Endothelial cell (in vitro differentiated cells): ENCODE results near the gene POC1A. TPM values are rescaled to one million over a fixed set of nuclear protein-coding genes. Genes with fewer than 3 reads are reported as not detected.

ENCODE experiments used
- DNase-seq: peaks from one replicate; pipeline ENCODE4 v3.0.0; 2021; ENCODE audit warnings: low spot score
- H3K27ac Mint-ChIP-seq: one replicate; pipeline ENCODE4 v1.8.0; 2021; ENCODE audit warnings: mixed read lengths, inconsistent platforms; ENCODE audit not compliant: unreplicated experiment
- H3K27me3 Mint-ChIP-seq: one replicate; pipeline ENCODE4 v1.8.0; 2021; ENCODE audit warnings: mild to moderate bottlenecking, moderate library complexity, mixed read lengths, inconsistent platforms; ENCODE audit not compliant: unreplicated experiment
- H3K36me3 Mint-ChIP-seq: one replicate; pipeline ENCODE4 v1.8.0; 2021; ENCODE audit warnings: mild to moderate bottlenecking, low read depth, mixed read lengths, inconsistent platforms; ENCODE audit not compliant: unreplicated experiment
- H3K4me1 Mint-ChIP-seq: one replicate; pipeline ENCODE4 v1.8.0; 2021; ENCODE audit warnings: mild to moderate bottlenecking, mixed read lengths, inconsistent platforms; ENCODE audit not compliant: unreplicated experiment
- H3K4me3 Mint-ChIP-seq: one replicate; pipeline ENCODE4 v1.8.0; 2021; ENCODE audit warnings: mild to moderate bottlenecking, mixed read lengths, inconsistent platforms; ENCODE audit not compliant: unreplicated experiment
- H3K9me3 Mint-ChIP-seq: one replicate; pipeline ENCODE4 v1.8.0; 2021; ENCODE audit warnings: mixed read lengths, inconsistent platforms; ENCODE audit not compliant: unreplicated experiment
- total RNA-seq: library from RNA; stranded (reverse); fragmentation: NEBNext Ultra II Directional; extraction: Animal tissue kit (Norgen Biotek cat#: 25700); gene quantifications from one replicate; pipeline ENCODE4 v1.2.1, GENCODE V29; 2021; ENCODE audit not compliant: unreplicated experiment
- TF ChIP-seq, protein P1 (sequence below): fragments of 200-600 bp; sonication (generic); IDR thresholded peaks from one replicate; pipeline ENCODE4 v1.5.0; 2021; ENCODE audit warnings: antibody characterized with exemption; ENCODE audit not compliant: unreplicated experiment

Gene POC1A
- total RNA-seq, 1 donor from 2014 or later, result 7.5 TPM

DNA sequence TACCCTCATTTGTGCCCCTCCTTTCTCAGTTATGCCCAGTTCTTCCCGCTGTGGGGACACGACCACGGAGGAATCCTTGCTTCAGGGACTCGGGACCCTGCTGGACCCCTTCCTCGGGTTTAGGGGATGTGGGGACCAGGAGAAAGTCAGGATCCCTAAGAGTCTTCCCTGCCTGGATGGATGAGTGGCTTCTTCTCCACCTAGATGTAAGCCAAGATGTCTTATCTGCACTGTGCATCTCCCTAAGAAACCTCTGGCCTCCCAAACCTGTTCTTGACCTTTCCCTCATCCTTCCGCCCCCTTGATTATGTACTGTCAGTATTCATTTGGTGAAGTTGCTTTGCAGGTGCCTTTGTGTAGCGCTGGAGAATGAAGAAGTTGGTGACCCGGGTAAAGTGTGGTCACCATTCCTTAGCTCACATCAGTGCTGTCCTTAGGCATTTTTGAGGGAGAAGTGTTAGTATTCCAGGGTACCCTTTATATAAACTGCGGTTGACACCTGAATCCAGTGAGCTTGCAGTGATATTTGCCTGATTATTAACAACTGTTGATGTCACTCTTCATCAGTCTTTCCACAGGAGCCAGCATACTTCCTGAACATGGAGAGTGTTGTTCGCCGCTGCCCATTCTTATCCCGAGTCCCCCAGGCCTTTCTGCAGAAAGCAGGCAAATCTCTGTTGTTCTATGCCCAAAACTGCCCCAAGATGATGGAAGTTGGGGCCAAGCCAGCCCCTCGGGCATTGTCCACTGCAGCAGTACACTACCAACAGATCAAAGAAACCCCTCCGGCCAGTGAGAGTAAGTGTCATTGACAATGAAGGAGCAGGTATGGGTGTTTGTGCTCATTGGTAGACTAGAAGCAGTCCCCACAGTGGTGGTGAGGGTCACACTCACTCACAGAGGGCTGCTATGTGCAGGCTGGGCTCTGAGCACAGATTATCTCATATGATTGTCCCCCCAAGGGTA, 44.7 kb upstream of the POC1A start:
- no peak for DNase-seq
- H3K27me3 Mint-ChIP-seq, result peaks cover 3% of the 10 kb centered on the region
- peak overlapping the region; percentile 99 for H3K4me3 Mint-ChIP-seq
- TF ChIP-seq, protein P1, sequence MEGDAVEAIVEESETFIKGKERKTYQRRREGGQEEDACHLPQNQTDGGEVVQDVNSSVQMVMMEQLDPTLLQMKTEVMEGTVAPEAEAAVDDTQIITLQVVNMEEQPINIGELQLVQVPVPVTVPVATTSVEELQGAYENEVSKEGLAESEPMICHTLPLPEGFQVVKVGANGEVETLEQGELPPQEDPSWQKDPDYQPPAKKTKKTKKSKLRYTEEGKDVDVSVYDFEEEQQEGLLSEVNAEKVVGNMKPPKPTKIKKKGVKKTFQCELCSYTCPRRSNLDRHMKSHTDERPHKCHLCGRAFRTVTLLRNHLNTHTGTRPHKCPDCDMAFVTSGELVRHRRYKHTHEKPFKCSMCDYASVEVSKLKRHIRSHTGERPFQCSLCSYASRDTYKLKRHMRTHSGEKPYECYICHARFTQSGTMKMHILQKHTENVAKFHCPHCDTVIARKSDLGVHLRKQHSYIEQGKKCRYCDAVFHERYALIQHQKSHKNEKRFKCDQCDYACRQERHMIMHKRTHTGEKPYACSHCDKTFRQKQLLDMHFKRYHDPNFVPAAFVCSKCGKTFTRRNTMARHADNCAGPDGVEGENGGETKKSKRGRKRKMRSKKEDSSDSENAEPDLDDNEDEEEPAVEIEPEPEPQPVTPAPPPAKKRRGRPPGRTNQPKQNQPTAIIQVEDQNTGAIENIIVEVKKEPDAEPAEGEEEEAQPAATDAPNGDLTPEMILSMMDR, result no peak
- H3K9me3 Mint-ChIP-seq, result no peaks in the 10 kb centered on the region
- H3K4me1 Mint-ChIP-seq, result peaks cover 21% of the 10 kb centered on the region
- peaks cover 28% of the 10 kb centered on the region for H3K36me3 Mint-ChIP-seq
- H3K27ac Mint-ChIP-seq, result peak overlapping the region; percentile 78

DNA sequence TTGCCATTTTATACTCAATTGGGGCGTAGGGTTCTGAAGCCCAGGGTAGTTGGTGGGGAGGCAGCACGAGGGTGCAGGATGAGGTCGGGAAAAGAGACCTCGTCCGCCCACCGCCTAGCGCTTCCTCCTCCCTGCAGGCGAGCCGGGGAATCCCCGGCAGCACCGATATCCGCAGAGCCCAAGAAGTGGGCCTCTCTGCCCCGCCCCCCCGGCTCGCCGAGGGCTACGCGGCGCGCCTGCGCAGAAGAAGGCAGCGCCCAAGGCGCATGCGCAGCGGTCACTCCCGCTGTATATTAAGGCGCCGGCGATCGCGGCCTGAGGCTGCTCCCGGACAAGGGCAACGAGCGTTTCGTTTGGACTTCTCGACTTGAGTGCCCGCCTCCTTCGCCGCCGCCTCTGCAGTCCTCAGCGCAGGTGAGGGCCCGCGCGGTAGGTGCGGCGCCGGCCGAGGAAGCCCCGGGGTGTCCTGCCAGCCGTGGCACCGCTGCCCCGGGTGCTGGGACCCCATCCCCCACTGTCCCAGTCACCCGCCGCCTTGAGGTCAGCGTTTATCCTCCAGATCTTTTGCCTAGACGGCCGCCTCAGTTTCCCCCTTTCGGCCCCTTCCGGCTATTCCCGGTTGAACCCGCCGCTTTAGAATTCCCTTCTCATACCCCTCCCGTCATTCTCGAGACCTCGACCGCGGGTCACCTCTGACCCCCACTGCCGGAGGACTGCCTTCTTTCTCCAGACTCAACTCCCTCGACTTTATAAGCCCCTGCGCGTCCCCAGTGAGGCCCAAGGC, 43.8 kb upstream of the POC1A start, which contains the start of gene ALAS1:
Gene ALAS1, plus strand, starts transcription at position 319 of the 784 bp plus-strand sequence. CDS start 1,082 bp downstream, outside the sequence.
- Mint-ChIP-seq H3K27ac (peak within 1 kb of the TSS; percentile 78), H3K27me3 (peaks cover 3% of the 10 kb centered on the region)
- TF ChIP-seq, protein P1, result no peak

DNA sequence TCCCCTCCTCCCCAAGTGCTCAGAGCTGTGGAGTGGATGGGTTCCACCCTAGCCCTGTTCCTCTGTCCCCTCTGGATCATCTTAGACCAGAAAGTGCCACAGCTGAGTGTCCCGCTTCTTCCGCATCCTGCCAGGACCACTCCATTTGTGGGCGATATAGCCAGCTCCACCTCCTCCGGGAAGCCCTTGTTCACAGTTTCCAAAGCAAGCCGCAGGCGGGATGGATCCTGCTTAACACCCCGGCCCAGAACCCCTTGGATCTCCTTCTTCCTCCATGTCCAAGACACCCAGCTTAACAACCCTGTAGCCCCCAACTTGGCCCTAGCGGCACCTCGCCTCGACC, 43.2 kb upstream of the POC1A start:
- Mint-ChIP-seq H3K4me3 (peak overlapping the region; percentile 78), H3K27me3 (peaks cover 3% of the 10 kb centered on the region), H3K4me1 (peaks cover 21% of the 10 kb centered on the region), H3K27ac (peak overlapping the region; percentile 43), H3K36me3 (peaks cover 17% of the 10 kb centered on the region), H3K9me3 (no peaks in the 10 kb centered on the region)
- no peak for DNase-seq
- TF ChIP-seq, protein P1, result no peak

More for the DNA sequence above, 43.8 kb upstream of the POC1A start, which contains the start of gene ALAS1:
- Mint-ChIP-seq H3K4me3 (peak within 1 kb of the TSS; percentile 99), H3K36me3 (peaks cover 23% of the 10 kb centered on the region), H3K4me1 (peaks cover 21% of the 10 kb centered on the region), H3K9me3 (no peaks in the 10 kb centered on the region)
- peak; percentile 96 for DNase-seq

DNA sequence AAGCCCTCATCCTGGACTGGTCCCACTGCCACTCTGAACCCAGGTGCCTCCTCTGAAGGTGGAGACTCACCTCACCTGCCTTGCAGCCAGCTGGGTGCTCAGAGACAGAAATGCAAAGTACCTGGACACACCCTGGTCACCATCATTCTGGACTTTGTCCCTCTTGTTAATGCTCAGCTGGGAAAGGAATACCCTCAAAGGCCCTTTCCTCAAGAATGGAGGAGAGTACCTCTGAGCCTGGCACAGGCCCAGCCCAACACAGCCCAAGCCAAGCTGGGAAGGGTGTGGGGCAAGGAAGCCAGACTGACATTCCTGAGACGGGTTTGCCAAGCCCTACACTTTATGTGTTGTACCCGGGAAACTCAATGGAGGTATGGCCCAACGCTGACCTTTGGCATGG, 42.8 kb upstream of the POC1A start:
- Mint-ChIP-seq H3K4me1 (peaks cover 21% of the 10 kb centered on the region), H3K4me3 (no peak overlapping the region), H3K9me3 (no peaks in the 10 kb centered on the region), H3K27me3 (peaks cover 3% of the 10 kb centered on the region), H3K27ac (no peak overlapping the region), H3K36me3 (peaks cover 14% of the 10 kb centered on the region)
- TF ChIP-seq, protein P1, result no peak
- DNase-seq, result no peak
